ENCODE measurements around the gene PLXNB1.

Gene PLXNB1

GRCh38 chr3:48407542-48408099 is 22.3 kb downstream of the PLXNB1 start:
- no peak for TF ChIP-seq CTCF (IDR thresholded peaks at IDR 0.05)

- no peak for TF ChIP-seq CTCF (IDR thresholded peaks at IDR 0.05)
These were observed 23.1 kb downstream of the PLXNB1 start for GRCh38 chr3:48406443-48407431.

- TF ChIP-seq CTCF (IDR thresholded peaks at IDR 0.05): no peak
These were observed 23.9 kb downstream of the PLXNB1 start for GRCh38 chr3:48405971-48406370.

- no peak for TF ChIP-seq CTCF (IDR thresholded peaks at IDR 0.05)
These were observed 24.5 kb downstream of the PLXNB1 start for GRCh38 chr3:48405343-48405881.

GRCh38 chr3:48404440-48405342 is 25.2 kb downstream of the PLXNB1 start:
- no peak for TF ChIP-seq CTCF (IDR thresholded peaks at IDR 0.05)

GRCh38 chr3:48403533-48404439 is 26.1 kb downstream of the PLXNB1 start:
- no peak for TF ChIP-seq CTCF (IDR thresholded peaks at IDR 0.05)
